Skeletal muscle tissue (tissue), 4 donors: ENCODE measurements around the gene WDR36. TPM values are rescaled to one million over a fixed set of nuclear protein-coding genes. Genes with fewer than 3 reads are reported as not detected.

Source experiments
- H3K27ac ChIP-seq: one replicate; pipeline ENCODE4 v1.7.0; 2013; ENCODE audit warnings: mild to moderate bottlenecking, low read depth, low read length, inconsistent platforms
- H3K27me3 ChIP-seq, 3 donors: one replicate each; pipeline ENCODE4 v1.7.0; 2013; ENCODE audit warnings: low read length in 3 of 3; ENCODE audit not compliant: control insufficient read depth in 3 of 3, insufficient read depth in 3 of 3
- H3K36me3 ChIP-seq, 3 donors: one replicate each; pipeline ENCODE4 v1.7.0; 2013; ENCODE audit warnings: low read length in 3 of 3; ENCODE audit not compliant: control insufficient read depth in 3 of 3, insufficient read depth in 3 of 3
- H3K4me1 ChIP-seq, 3 donors: one replicate each; pipeline ENCODE4 v1.7.0; 2013; ENCODE audit warnings: low read length in 3 of 3, mild to moderate bottlenecking in 3 of 3; ENCODE audit not compliant: control insufficient read depth in 3 of 3, insufficient read depth in 3 of 3
- H3K4me3 ChIP-seq, 3 donors: one replicate each; pipeline ENCODE4 v1.7.0; 2013; ENCODE audit warnings: low read length in 3 of 3
- H3K9ac ChIP-seq, 3 donors: one replicate each; pipeline ENCODE4 v1.7.0; 2013; ENCODE audit warnings: low read length in 3 of 3, mild to moderate bottlenecking in 3 of 3, moderate library complexity in 2 of 3, low read depth in 1 of 3
- H3K9me3 ChIP-seq, 3 donors: one replicate each; pipeline ENCODE4 v1.7.0; 2013; ENCODE audit warnings: low read length in 3 of 3; ENCODE audit not compliant: control insufficient read depth in 3 of 3
- total RNA-seq: library from RNA; depleted of rRNA; stranded (reverse); fragments of >200 nt; gene quantifications from one replicate; pipeline ENCODE4 v1.2.3, GENCODE V29; 2014
- donor health status: Osteomylitis.

The WDR36 gene
- total RNA-seq, 1 donor from 2014 or later: 24.5 TPM

DNA sequence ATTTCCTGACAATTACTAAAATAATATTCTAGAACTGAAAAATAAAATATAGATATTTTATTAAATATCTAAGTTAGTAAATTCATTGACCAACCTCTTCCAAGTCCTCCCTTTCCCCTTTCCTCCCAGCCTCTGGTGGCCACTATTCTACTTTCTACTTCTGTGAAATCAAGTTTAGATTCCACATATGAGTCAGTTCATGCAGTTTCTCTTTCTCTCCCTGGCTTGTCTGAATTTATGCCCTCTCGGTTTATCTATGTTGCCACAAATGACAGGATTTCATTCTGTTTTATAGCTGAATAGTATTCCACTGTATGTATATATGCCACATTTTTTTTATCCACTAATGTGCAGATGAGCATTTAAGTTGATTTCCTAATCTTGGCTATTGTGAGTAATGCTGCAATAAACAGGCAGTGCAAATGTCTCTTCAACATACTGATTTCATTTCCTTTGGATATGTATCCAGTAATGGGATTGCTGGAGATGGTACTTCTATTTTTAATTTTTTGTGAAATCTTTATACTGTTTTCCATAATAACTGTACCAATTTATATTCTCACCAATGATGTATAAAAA is 52.3 kb downstream of the WDR36 start:
- H3K4me3 ChIP-seq: no peak overlapping the region
- no peaks in the 10 kb centered on the region for H3K27me3 ChIP-seq
- no peak overlapping the region for H3K9ac ChIP-seq
- H3K36me3 ChIP-seq: no peaks in the 10 kb centered on the region
- no peak overlapping the region for H3K27ac ChIP-seq
- no peaks in the 10 kb centered on the region for H3K4me1 ChIP-seq
- H3K9me3 ChIP-seq: no peaks in the 10 kb centered on the region

DNA sequence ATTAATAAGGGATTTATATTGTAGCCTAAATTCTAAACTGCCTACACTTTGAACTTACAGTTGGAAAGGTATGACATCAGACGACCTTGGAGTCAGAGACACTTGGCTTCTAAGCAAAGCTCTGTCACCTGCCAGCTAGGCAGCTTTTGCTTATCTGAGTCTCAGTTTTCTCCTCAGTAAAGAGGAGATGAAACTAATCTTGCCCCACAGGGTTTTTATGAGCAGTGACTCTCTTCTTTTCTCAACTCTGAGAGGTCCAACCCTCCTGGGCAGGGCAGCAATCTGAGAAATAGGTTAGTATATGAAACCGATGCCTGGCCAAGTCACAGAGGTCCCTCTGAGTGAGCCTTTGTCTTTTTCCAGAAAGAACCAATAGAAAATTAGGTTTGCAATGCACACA is 53.9 kb downstream of the WDR36 start:
- Histone ChIP-seq H3K4me3 (no peak overlapping the region), H3K36me3 (no peaks in the 10 kb centered on the region), H3K27ac (no peak overlapping the region), H3K9ac (no peak overlapping the region), H3K9me3 (no peaks in the 10 kb centered on the region), H3K27me3 (no peaks in the 10 kb centered on the region), H3K4me1 (no peaks in the 10 kb centered on the region)

DNA sequence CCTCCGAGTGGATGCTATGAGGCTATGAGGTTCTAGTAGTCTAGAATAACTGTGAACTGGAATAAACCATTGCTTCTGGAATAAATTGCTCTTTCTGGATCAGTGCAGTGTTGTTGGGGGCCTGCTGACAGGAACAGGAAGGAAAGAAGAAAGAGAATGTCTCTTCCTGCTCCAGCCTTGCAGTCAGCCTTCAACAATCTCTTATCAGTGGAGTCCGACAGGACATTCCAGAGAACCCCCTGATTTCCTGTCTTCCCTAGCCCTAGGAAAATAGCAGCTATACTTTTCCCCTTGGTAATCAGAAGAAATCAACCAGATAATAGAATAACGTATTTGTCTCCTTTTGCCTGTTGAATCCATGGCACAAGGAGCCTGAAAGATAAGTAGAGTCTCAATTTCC is 55.4 kb downstream of the WDR36 start:
- Histone ChIP-seq H3K27me3 (no peaks in the 10 kb centered on the region), H3K9me3 (no peaks in the 10 kb centered on the region), H3K36me3 (no peaks in the 10 kb centered on the region)

DNA sequence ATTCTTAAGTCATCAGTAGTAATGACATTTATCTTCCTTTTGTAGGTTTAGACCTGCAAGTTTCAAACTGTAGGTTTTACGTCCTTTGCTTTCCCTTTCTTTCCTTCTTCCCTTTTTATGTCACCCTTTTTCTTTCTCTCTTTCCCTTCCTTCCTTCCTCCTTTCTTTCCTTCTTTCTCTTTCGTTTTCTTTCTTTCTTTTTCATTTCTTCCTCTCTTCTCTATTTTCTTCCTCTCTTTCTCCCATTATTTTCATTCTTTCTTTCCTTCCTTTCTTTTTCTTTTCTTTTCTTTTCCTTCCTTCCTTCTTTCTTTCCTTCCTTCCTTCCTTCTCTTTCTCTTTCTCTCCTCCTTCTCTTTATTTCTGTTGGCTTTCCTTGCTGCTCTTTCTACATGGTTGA is 59.9 kb downstream of the WDR36 start:
- H3K4me3 ChIP-seq: no peak overlapping the region
- H3K4me1 ChIP-seq: no peaks in the 10 kb centered on the region
- no peaks in the 10 kb centered on the region for H3K9me3 ChIP-seq
- H3K27ac ChIP-seq: no peak overlapping the region
- H3K9ac ChIP-seq: no peak overlapping the region
- H3K27me3 ChIP-seq: no peaks in the 10 kb centered on the region
- H3K36me3 ChIP-seq: no peaks in the 10 kb centered on the region

More for the DNA sequence above, 55.4 kb downstream of the WDR36 start:
- Histone ChIP-seq H3K9ac (no peak overlapping the region), H3K27ac (no peak overlapping the region), H3K4me3 (no peak overlapping the region), H3K4me1 (no peaks in the 10 kb centered on the region)

DNA sequence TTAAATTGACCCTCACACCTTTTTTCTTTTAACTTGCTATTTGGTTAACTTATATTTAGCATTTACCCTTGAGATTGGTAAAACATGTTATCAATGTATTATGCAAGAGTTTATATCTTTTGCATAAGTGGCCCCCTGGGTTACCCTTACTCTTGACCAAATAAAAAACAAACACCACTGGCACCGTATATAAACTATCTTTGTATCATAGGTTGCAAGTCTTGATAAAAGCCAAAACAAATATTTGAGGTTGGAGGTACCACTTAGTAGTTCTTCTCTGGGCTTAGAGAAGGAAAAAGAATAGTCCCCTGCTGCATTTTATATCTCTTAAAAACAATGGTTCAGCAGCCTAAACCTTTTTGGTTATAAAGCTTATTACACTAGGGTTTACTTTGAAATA is 61.3 kb downstream of the WDR36 start:
- Histone ChIP-seq H3K27ac (no peak overlapping the region), H3K9me3 (no peaks in the 10 kb centered on the region), H3K4me1 (no peaks in the 10 kb centered on the region), H3K27me3 (no peaks in the 10 kb centered on the region), H3K9ac (no peak overlapping the region), H3K36me3 (no peaks in the 10 kb centered on the region), H3K4me3 (no peak overlapping the region)

DNA sequence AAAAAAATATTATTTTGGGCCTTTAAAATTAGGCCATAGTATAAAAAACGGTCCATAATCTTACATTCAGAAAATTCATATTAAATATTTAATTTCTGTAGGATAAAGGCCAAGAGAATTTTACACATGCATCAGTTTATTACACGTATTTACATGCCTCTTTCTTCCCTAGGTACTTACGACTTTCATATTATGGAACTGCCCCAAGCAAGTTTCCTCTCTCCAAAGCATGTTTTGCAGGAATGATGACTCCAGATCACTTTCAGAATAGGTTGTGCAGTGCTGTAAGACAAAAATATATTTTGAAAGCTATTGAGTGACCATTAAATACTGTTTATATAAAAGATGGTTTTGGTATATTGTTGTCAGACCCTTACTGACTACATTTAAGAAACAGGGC is 61.8 kb downstream of the WDR36 start:
- Histone ChIP-seq H3K9me3 (no peaks in the 10 kb centered on the region), H3K27ac (no peak overlapping the region), H3K36me3 (no peaks in the 10 kb centered on the region), H3K27me3 (no peaks in the 10 kb centered on the region), H3K9ac (no peak overlapping the region), H3K4me3 (no peak overlapping the region), H3K4me1 (no peaks in the 10 kb centered on the region)

GRCh38 chr5:111158105-111158744 is 66.1 kb downstream of the WDR36 start:
- no peak overlapping the region for H3K9ac ChIP-seq
- no peak overlapping the region for H3K4me3 ChIP-seq
- no peaks in the 10 kb centered on the region for H3K27me3 ChIP-seq
- H3K4me1 ChIP-seq: no peaks in the 10 kb centered on the region
- H3K9me3 ChIP-seq: no peaks in the 10 kb centered on the region
- no peak overlapping the region for H3K27ac ChIP-seq
- H3K36me3 ChIP-seq: no peaks in the 10 kb centered on the region

GRCh38 chr5:111159845-111160244 is 67.7 kb downstream of the WDR36 start:
- Histone ChIP-seq H3K9me3 (no peaks in the 10 kb centered on the region), H3K27me3 (no peaks in the 10 kb centered on the region), H3K36me3 (no peaks in the 10 kb centered on the region), H3K4me1 (no peaks in the 10 kb centered on the region), H3K4me3 (no peak overlapping the region), H3K27ac (no peak overlapping the region), H3K9ac (no peak overlapping the region)

GRCh38 chr5:111163000-111163399 is 70.9 kb downstream of the WDR36 start:
- no peaks in the 10 kb centered on the region for H3K27me3 ChIP-seq
- no peak overlapping the region for H3K27ac ChIP-seq
- no peaks in the 10 kb centered on the region for H3K9me3 ChIP-seq
- no peak overlapping the region for H3K4me3 ChIP-seq
- H3K9ac ChIP-seq: no peak overlapping the region
- no peaks in the 10 kb centered on the region for H3K4me1 ChIP-seq
- no peaks in the 10 kb centered on the region for H3K36me3 ChIP-seq

DNA sequence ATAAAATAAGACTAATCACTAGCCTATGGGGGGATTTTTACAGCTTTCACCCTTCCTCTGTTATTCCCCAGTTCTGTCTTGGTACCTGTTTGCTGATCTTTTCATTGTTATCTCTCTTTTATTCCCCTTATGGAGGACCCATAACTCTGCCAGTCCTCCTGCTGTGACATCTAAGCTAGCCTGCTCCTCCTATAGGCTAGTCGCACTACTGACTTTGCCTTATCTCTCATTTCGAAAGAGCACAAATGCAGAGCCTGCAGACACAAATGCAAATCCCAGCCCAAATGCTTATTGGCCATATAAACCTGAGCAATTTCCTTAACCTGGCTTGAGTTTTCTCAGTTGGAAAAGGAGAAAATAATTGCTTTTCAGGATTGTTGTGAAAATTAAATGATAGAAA is 72.9 kb downstream of the WDR36 start:
- Histone ChIP-seq H3K9ac (no peak overlapping the region), H3K4me1 (no peaks in the 10 kb centered on the region), H3K27me3 (no peaks in the 10 kb centered on the region), H3K36me3 (no peaks in the 10 kb centered on the region), H3K27ac (no peak overlapping the region), H3K9me3 (no peaks in the 10 kb centered on the region), H3K4me3 (no peak overlapping the region)
